Measurements from ENCODE around the gene BID.

BID gene

DNA sequence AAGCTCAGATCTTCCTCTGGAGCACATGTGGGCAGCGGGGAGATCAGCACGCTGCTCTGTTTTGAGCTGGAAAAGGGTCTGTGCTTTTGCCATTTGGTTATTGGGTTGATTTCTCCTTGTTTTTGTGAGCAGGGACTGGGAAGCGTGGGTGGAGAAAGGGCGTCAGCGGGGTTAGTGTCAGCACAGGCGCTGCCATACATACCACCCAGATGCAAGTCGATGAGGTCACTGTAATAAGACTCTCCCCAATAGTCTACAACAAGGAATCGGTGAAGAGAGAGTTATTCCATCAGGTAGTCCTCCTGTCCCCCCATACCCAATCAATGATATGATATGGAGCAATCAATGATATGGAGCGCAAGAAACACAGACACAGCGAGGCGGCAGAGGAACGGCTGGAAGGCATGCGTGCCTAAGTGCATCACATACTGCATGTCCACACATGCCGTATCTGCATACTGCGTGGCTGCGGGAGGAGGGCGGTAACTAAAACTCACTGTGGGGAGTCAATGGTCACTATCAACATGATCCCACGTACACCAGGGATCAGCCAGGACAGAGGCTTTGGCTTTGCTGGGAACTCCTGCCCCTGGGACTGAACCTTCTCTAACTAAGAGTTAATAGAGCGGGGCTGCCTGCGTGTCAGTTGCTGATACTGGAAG lies 29.5 kb upstream of the BID start:
- no peak for DNase-seq (ENCODE audit: low read depth in 3 of 3)

DNA sequence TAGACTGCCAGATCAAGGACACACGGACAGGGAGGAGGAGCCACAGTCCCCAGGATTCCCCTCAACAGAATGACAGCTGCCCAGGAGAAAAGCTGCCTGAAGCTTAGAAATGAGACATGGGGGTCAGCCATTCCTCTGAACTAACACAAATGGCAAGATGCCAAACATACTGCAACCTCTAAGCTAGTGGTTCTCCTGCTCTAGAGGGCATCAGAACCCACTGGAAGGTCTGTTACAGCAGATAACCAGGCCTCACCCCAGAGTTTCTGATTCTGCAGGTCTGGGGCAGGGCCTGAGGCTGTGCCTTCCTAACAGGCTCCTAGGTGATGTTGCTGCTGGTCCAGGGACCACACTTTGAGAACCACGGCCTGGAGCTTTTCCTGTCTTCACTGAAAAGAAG lies 28.6 kb upstream of the BID start:
- DNase-seq (ENCODE audit: low read depth in 3 of 3) = no peak

DNA sequence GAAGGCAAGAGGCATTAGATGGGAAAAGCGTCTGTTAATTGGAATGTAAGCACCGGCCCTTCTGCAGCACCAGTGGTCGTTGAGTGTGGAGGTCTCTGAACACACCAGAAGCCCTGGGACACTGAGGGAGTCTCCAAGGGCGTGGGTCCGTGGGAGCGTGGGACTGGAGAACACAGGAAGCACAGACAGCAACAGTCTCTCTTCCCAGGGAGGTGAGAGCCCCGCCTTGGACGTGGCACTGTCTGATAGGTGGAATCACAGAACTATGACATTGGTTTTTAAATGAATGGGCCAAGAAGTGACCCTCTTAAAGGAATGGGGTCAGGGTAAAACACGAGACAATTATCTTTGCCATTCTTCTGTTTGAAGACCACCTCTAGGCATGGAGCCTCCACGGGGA lies 28.1 kb upstream of the BID start:
- DNase-seq (ENCODE audit: low read depth in 3 of 3) = no peak

DNA sequence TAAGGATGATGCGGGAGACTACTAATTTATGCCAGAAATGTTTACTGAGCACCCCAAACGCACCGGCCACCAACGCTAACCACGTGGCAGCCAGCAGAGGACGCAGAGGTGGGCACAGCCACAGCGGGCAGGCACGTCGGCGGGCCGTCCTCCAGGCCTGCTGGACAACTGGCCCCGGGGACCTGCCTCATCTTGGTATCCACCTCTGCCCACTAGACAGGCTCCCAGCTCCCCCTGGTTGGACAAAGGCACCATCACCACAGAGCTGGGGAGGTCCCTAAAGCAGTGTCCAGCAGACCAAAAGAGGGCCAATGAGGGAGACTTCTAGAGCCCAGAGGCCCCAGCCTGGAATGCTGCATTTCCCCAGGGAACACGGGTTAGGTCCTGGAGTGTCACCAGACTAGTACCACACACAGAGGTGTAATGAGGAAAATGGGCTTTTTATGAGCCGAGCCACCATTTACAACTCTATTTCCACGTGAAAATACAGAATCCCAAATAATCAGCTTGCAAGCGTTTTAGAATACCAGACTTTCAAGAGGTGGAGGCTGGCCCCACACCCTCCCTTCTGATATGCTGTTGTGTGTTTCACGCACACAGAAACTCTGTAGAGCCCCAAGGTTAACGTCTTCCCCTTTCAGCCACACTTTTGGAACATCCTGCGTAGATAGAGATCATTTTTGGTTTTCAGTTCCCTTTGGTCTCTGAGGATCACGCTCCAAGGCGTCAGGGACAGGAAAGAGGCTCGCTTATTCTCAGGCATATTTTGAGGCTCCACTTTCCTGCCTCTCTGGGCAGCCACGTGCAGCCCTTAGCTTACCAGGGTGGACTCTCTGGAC lies 23.7 kb upstream of the BID start:
- DNase-seq (ENCODE audit: low read depth in 3 of 3) = no peak

DNA sequence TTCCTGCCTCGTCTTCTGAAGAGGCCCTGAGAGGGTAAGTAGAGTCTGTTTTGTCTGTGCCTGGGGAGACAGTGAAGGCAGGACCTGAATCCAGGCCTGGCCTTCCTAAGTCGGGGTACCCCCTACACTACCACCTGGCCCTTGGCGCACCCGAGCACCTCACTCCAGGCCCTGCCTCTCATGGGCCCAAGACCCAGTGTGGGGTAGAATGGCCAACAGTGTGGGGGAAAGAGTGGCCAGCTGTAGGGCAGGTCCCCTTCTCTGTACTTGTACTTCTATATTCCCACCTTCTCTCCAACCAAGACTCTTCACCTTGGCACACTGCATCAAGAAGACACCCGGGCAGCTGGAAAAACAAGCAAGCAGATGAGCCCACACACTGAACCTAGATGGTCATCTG lies 22.4 kb upstream of the BID start:
- DNase-seq (ENCODE audit: low read depth in 3 of 3) = no peak

DNA sequence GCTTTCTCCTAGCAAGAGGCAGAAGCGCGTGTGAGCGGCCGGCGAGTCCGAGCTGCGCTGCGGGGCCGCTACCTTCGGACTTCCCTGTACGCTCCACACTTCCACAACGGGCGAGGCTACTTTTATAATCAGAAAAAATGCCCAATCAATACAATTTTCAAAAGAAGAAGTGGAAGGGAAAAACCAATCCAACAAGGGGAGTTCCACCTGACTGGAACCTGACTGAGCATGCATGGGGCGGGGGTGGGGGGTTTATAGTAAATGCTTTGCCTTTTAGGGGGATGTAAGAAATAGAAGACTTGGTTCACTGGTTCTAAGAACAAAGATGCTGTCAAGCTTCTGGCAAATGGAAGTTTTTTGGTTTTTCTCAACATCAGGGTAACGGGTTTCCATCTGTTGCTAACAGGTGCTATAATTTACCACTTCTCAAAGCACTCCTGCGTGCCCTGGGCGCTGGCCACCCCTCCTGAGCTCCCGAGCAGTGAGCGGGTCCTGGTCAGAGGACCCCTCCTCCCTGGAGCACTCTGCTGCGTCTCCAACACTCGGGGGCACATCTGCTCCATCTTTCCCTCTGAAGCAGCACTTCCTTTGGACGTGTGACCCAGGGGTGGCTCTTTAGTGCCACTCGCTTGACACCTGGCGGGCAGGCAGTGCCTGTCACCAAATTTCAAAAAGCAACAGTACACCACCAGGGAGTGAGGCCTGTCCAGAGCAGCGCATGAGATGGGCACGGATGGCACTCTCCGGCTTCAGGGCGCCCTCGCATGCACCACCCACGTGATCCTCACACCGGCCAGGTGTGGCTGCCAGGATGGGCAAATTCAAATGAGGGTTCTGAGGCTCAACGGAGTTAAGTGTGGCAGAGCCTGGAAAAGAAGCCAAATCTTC lies 21.6 kb upstream of the BID start:
- DNase-seq (ENCODE audit: low read depth in 3 of 3) = no peak

DNA sequence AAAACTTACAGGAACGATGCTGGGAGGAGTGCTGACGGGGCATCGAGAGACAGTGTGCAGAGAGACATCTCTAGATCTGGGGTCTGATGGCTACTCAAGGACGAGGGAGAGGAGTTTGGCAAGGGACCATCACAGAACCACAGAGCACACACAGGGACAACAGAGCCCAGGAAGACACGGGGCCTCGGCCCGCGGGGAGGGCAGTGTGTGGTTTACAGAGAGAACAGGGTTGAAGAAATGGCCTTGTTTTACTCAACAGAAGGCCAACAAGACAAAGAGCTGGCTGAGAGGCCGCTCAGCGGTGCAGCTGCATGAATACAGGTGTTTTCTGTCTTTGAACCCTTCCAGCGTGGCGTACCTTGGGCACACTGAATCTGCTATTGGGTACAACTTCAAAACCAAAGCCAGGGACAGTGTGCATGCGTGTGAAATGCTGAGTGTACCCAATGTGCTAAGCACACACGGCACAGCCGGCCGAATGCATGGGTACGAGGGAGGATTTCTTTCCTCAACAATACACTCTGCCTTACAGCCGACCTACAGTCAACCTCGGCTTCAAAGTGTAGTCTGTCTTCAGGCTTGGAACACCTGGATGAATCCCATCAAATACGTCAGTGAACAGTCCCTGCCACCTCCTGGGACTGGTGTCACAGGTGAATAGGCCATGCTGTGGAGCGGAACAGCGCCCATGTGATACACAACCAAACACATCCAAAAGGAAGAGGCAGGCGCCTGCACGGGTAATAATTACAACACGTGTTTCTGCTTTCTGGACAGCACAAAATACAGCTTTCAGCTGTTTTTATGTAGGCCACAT lies 20.7 kb upstream of the BID start:
- no peak for DNase-seq (ENCODE audit: low read depth in 3 of 3)

DNA sequence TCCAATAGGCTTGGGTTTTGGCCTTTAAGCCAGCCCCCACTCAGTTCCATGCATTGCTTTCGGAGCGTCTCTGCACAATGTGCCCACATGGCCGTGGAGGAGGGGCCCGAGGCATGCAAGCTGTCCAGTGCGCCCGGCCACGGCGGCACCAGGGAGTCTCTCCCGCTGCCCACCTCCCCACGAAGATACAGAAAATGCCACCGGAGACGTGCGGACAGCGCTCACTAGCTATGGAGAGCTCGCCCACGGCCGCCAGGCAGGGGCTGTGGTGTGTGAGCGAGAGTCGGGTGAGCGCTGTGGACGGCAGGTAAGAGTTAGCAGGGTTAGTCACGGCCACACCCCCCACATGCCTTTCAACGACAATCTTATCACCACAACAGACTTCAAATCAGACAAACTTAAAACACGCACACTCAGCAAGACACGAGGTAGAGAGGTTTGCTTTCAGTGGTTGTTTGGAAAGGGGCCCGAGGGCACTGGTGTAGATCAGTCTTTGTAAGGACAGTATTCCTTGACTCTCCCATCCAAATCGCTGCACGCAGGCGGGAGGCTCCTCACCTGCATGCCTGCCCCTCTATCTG lies 18.7 kb upstream of the BID start:
- DNase-seq (ENCODE audit: low read depth in 3 of 3) = no peak

DNA sequence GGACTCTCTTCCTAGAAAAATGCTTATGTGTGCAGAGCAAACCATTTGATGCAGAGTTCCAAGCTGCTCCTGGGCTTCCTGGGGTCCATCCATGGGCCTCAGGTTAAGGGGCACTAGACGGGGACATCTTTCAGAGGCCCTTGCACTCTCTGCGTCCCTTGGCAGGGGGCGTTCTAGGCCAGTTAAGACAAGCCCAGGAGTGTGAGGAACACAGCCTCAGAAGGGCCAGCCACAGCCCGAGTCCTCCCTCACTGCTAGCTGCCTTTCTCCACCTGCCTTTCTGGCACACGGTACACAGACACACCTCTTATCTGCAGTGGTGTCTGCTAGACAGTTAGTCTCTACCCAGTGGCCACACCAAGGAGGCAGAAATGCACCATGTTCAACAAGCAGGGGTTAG lies 18.0 kb upstream of the BID start:
- DNase-seq (ENCODE audit: low read depth in 3 of 3) = no peak

DNA sequence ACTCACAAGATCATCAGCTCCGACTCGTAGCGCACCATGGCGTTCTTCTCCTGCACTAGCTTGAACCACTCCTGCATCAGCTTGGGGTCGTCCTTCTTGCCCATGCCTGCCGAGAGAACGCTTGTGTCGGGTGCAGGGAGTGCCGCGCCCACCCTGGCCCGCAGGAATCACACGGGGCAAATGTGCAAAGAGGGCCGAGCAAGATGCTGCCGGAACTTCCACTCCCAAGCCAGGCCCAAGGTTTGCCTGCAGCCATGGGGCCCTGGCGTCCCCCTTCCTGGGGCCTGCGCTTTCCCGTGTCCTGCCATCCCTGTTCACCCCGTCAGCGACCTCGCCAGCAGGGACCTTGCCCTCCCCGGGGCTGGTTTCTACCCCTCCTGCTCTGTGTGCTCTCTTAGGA lies 16.9 kb upstream of the BID start:
- DNase-seq (ENCODE audit: low read depth in 3 of 3) = no peak

DNA sequence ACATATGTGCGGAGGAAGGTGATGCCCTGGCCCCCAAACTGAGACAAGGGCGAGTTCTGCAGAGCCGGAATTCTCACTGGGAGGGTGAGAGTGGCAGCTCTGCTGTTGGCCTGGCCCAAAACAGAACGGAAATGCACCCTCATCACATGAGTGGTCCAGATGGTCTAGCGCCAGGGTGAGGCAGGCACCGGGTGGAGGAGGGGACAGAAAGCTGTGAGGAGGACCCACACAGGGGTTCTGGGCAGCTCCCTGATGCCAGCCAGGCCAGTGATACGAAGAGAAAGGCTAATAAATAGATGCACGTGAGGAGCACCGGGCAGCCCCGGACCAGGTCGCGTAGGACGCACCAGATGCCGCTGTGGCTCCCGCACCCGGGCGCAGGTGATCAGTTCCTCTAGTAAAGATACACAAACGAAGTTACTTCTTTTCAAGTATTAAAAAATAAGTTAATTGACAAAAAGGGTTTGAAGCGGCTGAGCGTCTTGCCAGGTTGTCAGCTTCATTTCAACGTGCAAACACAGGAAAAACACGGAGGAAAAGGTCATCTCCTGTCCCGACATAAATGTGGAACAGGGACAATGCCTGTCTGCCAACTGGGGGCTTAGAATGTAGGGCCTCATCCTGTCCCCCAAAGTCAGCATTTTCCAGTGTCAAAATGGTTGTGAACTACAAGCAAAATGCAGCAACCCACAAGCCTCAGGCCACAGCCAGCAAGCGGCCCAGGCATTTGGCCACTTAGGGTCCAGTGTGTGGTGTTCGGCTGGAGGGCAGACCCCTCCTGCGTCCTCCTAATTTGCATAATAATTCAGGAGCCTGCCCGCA lies 15.3 kb upstream of the BID start:
- no peak for DNase-seq (ENCODE audit: low read depth in 3 of 3)

DNA sequence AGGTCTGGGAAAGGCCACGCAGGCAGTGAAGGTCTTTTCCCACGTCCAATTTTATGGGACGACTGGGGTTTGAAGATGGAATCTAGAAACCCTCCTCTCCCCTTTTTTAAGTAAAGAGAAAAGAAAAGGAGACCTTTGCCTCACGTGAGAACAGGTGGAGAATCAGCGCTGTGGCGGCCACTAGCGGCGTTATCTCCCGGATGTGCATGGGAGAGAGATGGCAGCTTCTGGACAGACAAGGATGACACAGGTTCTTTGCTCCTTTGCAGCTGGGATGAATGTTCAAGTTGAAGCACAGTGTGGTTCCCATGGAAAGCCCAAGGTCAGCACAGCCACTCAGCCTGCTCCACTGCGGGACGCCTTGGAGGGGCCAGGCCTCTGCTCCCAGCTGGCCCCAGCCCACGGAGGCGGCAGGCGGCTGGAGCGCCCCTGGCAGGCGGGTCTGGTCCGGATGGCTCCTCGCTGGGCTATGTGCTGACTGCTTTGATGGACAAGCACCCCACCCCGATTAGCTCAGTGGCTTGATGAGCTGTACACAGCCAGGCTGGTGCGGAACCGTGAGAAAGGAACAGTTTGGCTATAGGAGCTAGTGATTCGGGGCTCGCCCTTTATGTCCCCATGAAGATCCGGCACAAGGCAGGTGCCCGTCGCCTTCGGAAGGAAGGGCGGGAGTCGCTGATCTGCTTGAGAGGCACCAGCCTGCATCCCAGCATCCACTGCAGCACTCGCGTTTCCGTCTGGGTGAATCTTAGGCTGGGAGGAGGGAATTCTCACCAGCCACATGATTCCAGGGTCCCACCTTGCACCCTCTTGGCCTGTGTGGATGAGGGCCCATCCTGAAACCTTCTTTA lies 14.5 kb upstream of the BID start:
- no peak for DNase-seq (ENCODE audit: low read depth in 3 of 3)

DNA sequence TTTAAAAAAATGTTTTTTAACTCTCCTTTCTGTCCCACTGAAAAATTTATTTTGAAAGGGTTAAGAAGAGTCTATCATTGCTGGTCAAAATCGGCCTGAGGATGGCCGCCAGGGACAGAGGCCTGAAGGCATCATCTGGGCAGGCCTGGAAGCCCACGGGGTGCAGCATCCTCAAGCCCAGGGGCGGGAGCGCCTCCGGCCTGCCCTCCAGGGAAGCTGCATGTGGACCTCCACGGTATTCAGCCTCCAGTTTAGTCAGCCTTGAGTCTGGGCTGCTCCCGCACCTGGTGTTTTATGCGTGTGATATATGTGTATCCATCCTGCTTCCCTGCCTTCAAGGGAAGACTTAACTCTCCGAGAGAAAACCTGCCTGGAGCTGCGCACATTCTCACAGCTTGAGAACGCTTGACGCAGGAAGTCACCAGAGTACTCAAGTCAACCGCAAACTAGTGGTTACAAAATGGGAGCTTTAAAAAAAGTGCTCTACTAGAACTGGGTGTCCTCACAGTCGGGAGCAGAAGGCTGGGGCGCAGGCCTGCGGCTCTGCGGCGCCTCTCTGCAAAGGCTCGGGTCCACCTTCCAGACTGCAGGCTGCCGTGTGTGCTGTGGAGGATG lies 13.6 kb upstream of the BID start:
- DNase-seq (ENCODE audit: low read depth in 3 of 3) = no peak

DNA sequence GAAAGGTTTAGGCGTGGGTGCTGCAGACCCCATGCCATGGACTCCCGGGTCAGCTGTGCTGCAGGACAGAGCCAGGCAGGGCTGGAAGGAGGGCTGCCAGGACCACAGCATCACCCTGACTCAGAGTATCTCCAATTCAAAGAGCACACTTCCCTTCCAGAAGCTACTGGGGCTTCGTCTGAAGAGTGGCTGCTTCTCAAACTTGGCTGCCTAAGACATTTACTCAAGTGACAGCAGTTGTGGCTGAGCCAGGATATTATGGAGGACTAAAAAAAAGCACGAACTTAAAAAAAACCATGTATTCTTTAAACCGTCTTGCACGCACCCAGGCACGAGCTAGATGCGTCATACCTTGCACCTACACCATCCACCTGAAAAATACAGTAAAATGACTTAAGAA lies 13.0 kb upstream of the BID start:
- no peak for DNase-seq (ENCODE audit: low read depth in 3 of 3)

DNA sequence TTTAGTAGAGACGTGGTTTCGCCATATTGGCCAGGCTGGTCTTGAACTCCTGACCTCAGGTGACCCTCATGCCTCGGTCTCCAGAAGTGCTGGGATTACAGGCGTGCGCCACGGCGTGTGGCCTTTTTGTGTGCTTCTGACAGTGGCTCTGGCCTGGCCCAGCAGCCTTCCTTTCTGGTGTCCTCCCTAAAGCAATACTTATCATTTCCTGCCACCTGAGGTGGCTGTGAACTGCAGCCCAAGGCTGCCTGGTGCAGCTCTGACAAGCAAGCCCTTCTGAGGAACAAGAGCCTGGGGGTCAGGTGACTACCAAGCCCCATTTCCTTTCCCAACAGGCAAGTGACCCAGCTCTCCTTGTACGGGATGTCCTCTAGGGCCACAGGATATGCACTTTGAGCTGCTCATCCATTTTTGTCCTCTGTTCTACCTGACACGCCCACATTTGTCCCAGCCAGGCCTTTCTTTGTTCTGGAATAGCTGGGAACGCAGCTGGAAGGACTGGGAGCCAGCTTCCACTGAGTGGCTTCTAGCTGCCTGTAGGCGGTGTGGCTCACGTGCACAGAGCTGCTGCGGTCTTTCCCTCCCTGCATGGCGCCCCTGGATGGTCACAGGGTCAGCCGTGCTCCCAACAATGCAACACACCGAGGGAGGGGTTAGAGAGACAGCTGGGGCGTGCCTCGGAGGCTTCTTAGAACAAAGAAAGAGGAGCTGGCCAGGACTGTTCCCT lies 12.3 kb upstream of the BID start:
- no peak for DNase-seq (ENCODE audit: low read depth in 3 of 3)

DNA sequence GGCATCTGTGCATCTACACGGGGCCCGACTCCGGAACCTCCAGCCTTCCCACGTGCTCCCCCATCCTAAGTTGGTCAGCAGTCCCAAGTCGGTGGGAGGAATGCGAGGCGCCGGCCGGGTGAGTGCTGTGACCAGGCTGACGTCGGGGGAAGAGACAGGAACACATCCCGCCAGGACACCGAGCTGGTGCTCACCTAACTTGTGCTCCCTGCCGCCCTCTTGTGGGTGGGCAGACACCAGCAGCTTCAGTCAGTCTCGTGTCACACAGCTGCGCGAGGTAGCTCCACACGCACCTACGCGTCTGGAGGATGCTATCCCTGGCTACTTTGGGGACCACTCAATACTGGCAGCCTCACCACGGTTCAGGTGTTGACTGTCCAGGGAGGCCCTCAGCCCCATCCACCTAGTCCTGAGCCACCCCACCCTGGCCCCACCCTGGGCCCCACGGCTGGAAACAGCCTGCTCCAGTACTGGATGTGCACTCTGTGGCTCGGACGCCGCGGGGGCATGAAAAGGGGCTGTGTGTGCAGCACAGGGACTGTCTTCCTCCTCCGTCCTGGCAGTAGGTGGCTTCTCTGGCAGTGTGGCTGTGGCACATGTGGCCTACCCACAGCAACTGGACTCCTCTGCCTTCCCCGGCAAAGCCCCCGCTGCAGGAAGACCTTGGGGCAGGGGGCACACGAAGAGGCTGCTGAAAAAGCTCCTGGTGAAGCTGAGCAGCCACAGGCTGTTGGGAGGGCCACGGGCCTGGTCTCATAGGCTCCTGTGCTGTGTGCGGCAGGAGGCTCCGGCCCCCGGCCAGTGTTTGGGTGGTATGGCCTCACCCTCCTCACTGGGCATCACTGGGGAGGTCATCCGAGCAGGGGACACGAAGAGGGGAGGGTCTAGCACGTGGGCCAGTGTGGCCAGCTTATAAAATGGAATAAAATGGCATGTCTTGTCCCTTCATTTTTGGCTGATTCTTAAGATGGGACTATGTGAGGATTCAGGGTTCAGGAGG lies 11.2 kb upstream of the BID start:
- DNase-seq (ENCODE audit: low read depth in 3 of 3) = peak; percentile 46 to 57 (median 56)

DNA sequence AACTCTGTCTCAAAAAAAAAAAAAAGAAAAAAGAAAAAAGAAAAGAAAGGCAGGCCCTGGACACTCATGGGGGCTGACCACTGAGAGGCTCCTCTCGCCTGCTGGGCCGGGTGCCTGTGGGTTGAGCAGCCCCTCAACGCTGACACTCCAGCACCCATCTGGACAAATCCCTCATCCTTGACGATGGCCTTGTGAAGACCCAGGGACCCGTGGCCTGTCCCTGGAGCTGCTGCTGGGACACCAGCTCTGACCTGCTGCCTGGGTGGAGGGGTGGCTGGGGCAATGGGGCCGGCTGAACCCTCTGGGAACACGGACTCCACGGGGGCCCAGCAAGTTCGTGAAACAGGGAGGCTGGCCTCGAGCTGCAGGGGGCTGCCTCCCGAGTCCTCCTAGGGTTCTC lies 10.5 kb upstream of the BID start:
- no peak for DNase-seq (ENCODE audit: low read depth in 3 of 3)
